HepG2 (cell line): ENCODE measurements around the gene SLC39A3. TPM values are rescaled to one million over a fixed set of nuclear protein-coding genes. Genes with fewer than 3 reads are reported as not detected.

Experiments used
- ATAC-seq: fragments of 200-7000 bp; cut with Tn5 transposase; 3 replicates; pipeline ENCODE4 v1.9.1; 2020; ENCODE audit warnings: mild to moderate bottlenecking, moderate library complexity
- BruUV-seq: library from RNA; stranded (reverse); fragments of 400-500 nt; replicated peaks from 2 replicates; lab custom pipeline; 2021; lab: Mats Ljungman, UMichigan
- CTCF ChIA-PET: fragments of 300-600 bp; formaldehyde crosslinking; extraction: SDS; loops from one replicate; lab custom pipeline; 2021; ENCODE audit warnings: low total read pairs, inconsistent platforms, low intra/inter-chr PET ratio; lab: Yijun Ruan, JAX
- POLR2A ChIA-PET: fragments of 350-600 bp; sonication (Branson Sonifier 250); formaldehyde crosslinking; loops from one replicate; lab custom pipeline; 2020; ENCODE audit warnings: antibody characterized with exemption, inconsistent platforms; lab: Yijun Ruan, JAX
- DNase-seq: peaks from one replicate; pipeline ENCODE4 v3.0.0-alpha.2; 2015; ENCODE audit warnings: low spot score
- FAIRE-seq: peaks from 3 replicates; lab custom pipeline; 2011; peaks lifted over from hg19 to GRCh38; lab: Jason Lieb, UNC
- H2AFZ ChIP-seq: one replicate; pipeline ENCODE4 v1.6.1; 2011; ENCODE audit warnings: low read length, inconsistent platforms
- H3K27ac ChIP-seq: fragments of 300-600 bp; 3 replicates; pipeline ENCODE4 v1.8.0; 2011; ENCODE audit warnings: mixed run types, mild to moderate bottlenecking, mixed read lengths, low read length, inconsistent platforms; ENCODE audit not compliant: insufficient read depth; ENCODE audit errors: extremely low read length
- H3K27me3 ChIP-seq, 2 experiments: fragments of 200-600 bp in 1 of 2; 2 replicates in 1 of 2; 3 replicates in 1 of 2; pipeline versions ENCODE4 v1.6.0 to v1.8.0; 2011; ENCODE audit warnings: low read length in 2 of 2, mild to moderate bottlenecking in 2 of 2, moderate library complexity in 2 of 2, inconsistent platforms in 1 of 2; ENCODE audit not compliant: insufficient read depth in 2 of 2, control insufficient read depth in 1 of 2
- H3K36me3 ChIP-seq, 2 experiments: fragments of 200-600 bp in 1 of 2; replicated peaks in 1 of 2; 2 replicates in 1 of 2; 3 replicates in 1 of 2; pipeline versions ENCODE4 v1.5.1 to v1.8.0; 2011; ENCODE audit warnings: low read length in 2 of 2, inconsistent platforms in 1 of 2; ENCODE audit not compliant: insufficient read depth in 2 of 2, control insufficient read depth in 1 of 2
- H3K4me1 ChIP-seq: 2 replicates; pipeline ENCODE4 v1.5.1; 2012; ENCODE audit warnings: low read length, inconsistent platforms; ENCODE audit not compliant: insufficient read depth
- H3K4me2 ChIP-seq: 2 replicates; pipeline ENCODE4 v1.6.0; 2011; ENCODE audit warnings: low read depth, low read length, inconsistent platforms
- H3K4me3 ChIP-seq, 3 experiments: fragments of 200-600 bp in 1 of 3; sonication (generic), shearing (Covaris generic) in 1 of 3; replicated peaks in 1 of 3; 2 replicates each; pipeline ENCODE4 v1.5.1; 2011 to 2016; ENCODE audit warnings: low read length in 3 of 3, inconsistent platforms in 2 of 3, low read depth in 2 of 3, mild to moderate bottlenecking in 2 of 3, control low read depth in 1 of 3, mixed read lengths in 1 of 3; ENCODE audit not compliant: insufficient read depth in 1 of 3
- H3K79me2 ChIP-seq: one replicate; pipeline ENCODE4 v1.6.1; 2011; ENCODE audit warnings: low read length, inconsistent platforms; ENCODE audit not compliant: insufficient read depth
- H3K9ac ChIP-seq: 2 replicates; pipeline ENCODE4 v1.6.0; 2011; ENCODE audit warnings: mild to moderate bottlenecking, low read depth, low read length, inconsistent platforms; ENCODE audit not compliant: insufficient read depth
- H3K9me3 ChIP-seq: 2 replicates; pipeline ENCODE4 v1.5.1; 2012; ENCODE audit warnings: mild to moderate bottlenecking, low read length
- H4K20me1 ChIP-seq: 2 replicates; pipeline ENCODE4 v1.6.0; 2011; ENCODE audit warnings: inconsistent platforms, mild to moderate bottlenecking, low read length, moderate library complexity; ENCODE audit not compliant: insufficient read depth
- ARID5B ChIP-seq: IDR thresholded peaks from 2 replicates; pipeline ENCODE4 v1.4.0; 2020; ENCODE audit warnings: mild to moderate bottlenecking, missing genetic modification reagents
- CHD2 ChIP-seq: IDR thresholded peaks from 2 replicates; pipeline ENCODE4 v1.6.1; 2011; ENCODE audit warnings: low read depth, low read length, improper control_type of control experiment
- LBX2 ChIP-seq: sonication (generic); formaldehyde crosslinking; IDR thresholded peaks from 2 replicates; pipeline ENCODE4 v1.5.0; 2020; ENCODE audit warnings: missing genetic modification reagents, mild to moderate bottlenecking, borderline replicate concordance
- NBN ChIP-seq: fragments of 450-650 bp; conservative IDR thresholded peaks from 2 replicates; pipeline ENCODE4 v1.6.1; 2017
- SMAD9 ChIP-seq: sonication (generic); formaldehyde crosslinking; IDR thresholded peaks from 2 replicates; pipeline ENCODE4 v1.5.1; 2020; ENCODE audit warnings: mild to moderate bottlenecking, missing genetic modification reagents
- XBP1 ChIP-seq: sonication (generic); formaldehyde crosslinking; IDR thresholded peaks from 2 replicates; pipeline ENCODE4 v1.5.0; 2020; ENCODE audit warnings: missing genetic modification reagents
- ZNF138 ChIP-seq: sonication (generic); formaldehyde crosslinking; IDR thresholded peaks from 2 replicates; pipeline ENCODE4 v1.5.0; 2020; ENCODE audit warnings: mild to moderate bottlenecking, low read depth, missing genetic modification reagents
- ZNF142 ChIP-seq: sonication (generic); formaldehyde crosslinking; IDR thresholded peaks from 2 replicates; pipeline ENCODE4 v1.4.0; 2020; ENCODE audit warnings: missing genetic modification reagents
- ZNF280D ChIP-seq: sonication (generic); formaldehyde crosslinking; IDR thresholded peaks from 2 replicates; pipeline ENCODE4 v1.5.1; 2020; ENCODE audit warnings: mild to moderate bottlenecking, missing genetic modification reagents
- ZNF367 ChIP-seq: sonication (generic); formaldehyde crosslinking; IDR thresholded peaks from 2 replicates; pipeline ENCODE4 v1.4.0; 2020; ENCODE audit warnings: missing genetic modification reagents, borderline replicate concordance
- ZNF652 ChIP-seq: IDR thresholded peaks from 2 replicates; pipeline ENCODE4 v1.6.1; 2016; ENCODE audit warnings: low read depth, borderline replicate concordance
- ZNF891 ChIP-seq: sonication (generic); formaldehyde crosslinking; IDR thresholded peaks from 2 replicates; pipeline ENCODE4 v1.5.0; 2020; ENCODE audit warnings: mild to moderate bottlenecking, missing genetic modification reagents
- WGBS: methylation state at CpG from one replicate; pipeline ENCODE4 v1.1.6; 2017; ENCODE audit warnings: low lambda C conversion rate; 5-methylcytosine and 5-hydroxymethylcytosine counted together
- in situ Hi-C: cut with HindIII; loops from 2 replicates; pipeline ENCODE4 v1.10.0; 2017; ENCODE audit warnings: low pct_unique_long_range_greater_than_20kb; ENCODE audit not compliant: extremely low pct_ligation_motif_present
- intact Hi-C: fragments of 100-400 bp; cut with micrococcal nuclease; formaldehyde crosslinking; loops from one replicate; pipeline ENCODE4 v1.10.0; 2022; ENCODE audit not compliant: unreplicated experiment
- polyA plus RNA-seq, 8 experiments: library from polyadenylated mRNA; depleted of rRNA in 3 of 8; stranded (reverse) in 7 of 8; unstranded in 1 of 8; fragments of >200 nt; fragmentation: Illumina TruSeq in 4 of 8; extraction: Trizol in 4 of 8; gene quantifications; 2 replicates each; pipeline versions ENCODE4 v1.2.1 to v1.2.3, GENCODE V29; 2011 to 2016; ENCODE audit warnings: low read depth in 4 of 8, missing spikeins in 1 of 8, mixed read lengths in 1 of 8; ENCODE audit not compliant: insufficient read depth in 1 of 8
- total RNA-seq, 5 experiments: library from RNA; depleted of rRNA; stranded (reverse); fragments of >200 nt; fragmentation: Illumina TruSeq; extraction: Trizol; gene quantifications; 2 replicates each; pipeline ENCODE4 v1.2.3, GENCODE V29; 2016; ENCODE audit warnings: low read depth in 1 of 5

The SLC39A3 gene
- total and polyA plus RNA-seq, 2 of the 13 experiments (the other 11 are each of a cell fraction or from before 2014, with no cell fraction given), result 33.6 to 41.6 TPM

GRCh38 chr19:2759362-2759761, 19.5 kb upstream of the SLC39A3 start:
- 96% methylated on average over 17 of the region's 17 CpGs for WGBS
- H3K4me3 ChIP-seq, result no peak overlapping the region
- H3K27me3 ChIP-seq, result no peaks in the 10 kb centered on the region
- BruUV-seq, result no TSS peak
- DNase-seq (no peak), ATAC-seq (no peak), FAIRE-seq (no peak)
- intact Hi-C loops (no loop called here), in situ Hi-C loops (no loop called here)
- H3K79me2 ChIP-seq, result no peaks in the 10 kb centered on the region
- no peak overlapping the region for H2AFZ ChIP-seq
- H3K36me3 ChIP-seq, result peaks cover 36 to 65% of the 10 kb centered on the region in 2 experiments; a peak in 4 of 5 replicates
- no peaks in the 10 kb centered on the region for H3K4me1 ChIP-seq
- no peak overlapping the region for H3K4me2 ChIP-seq
- H3K9me3 ChIP-seq, result no peaks in the 10 kb centered on the region
- no peak overlapping the region for H3K9ac ChIP-seq
- CTCF ChIA-PET, result no interaction called here
- no peaks in the 10 kb centered on the region for H4K20me1 ChIP-seq
- POLR2A ChIA-PET, result no interaction called here
- no peak overlapping the region for H3K27ac ChIP-seq
- TF ChIP-seq LBX2 (CRISPR knock-in tag) (no peak), CHD2 (no peak), ARID5B (CRISPR knock-in tag) (no peak), ZNF138 (CRISPR knock-in tag) (no peak), NBN (no peak), ZNF891 (CRISPR knock-in tag) (no peak), ZNF142 (CRISPR knock-in tag) (no peak), ZNF367 (CRISPR knock-in tag) (no peak), SMAD9 (no peak), XBP1 (CRISPR knock-in tag) (no peak), ZNF652 (no peak), ZNF280D (CRISPR knock-in tag) (no peak)
